Stimulated activated naive B cell treated with anti-CD40 and anti-IgM and Interleukin-4, amounts not matched to agents 10 μg/mL and 1 μg/mL and 100 μg/mL, for 72 hours (primary cell): ENCODE data around the gene GATA1.
A peak's percentile ranks its signal among the peaks of the same experiment; 100 is the strongest.

Experiments used
- ATAC-seq, 2 donors: fragments of 150-1000 bp; cut with Tn5 transposase; replicated peaks; 2 replicates each; pipeline ENCODE4 v1.10.0; 2021; ENCODE audit warnings: moderate library complexity in 1 of 2
- DNase-seq: peaks from one replicate; pipeline ENCODE4 v3.0.0; 2021
- H3K27ac Mint-ChIP-seq: one replicate; pipeline ENCODE4 v1.8.0; 2022; ENCODE audit warnings: mild to moderate bottlenecking, mixed read lengths
- H3K27me3 Mint-ChIP-seq, 2 donors: one replicate each; pipeline ENCODE4 v1.8.0; 2022; ENCODE audit warnings: mixed read lengths in 2 of 2
- H3K36me3 Mint-ChIP-seq, 2 donors: one replicate each; pipeline ENCODE4 v1.8.0; 2022; ENCODE audit warnings: mixed read lengths in 2 of 2, mild to moderate bottlenecking in 1 of 2
- H3K4me1 Mint-ChIP-seq, 2 donors: one replicate each; pipeline ENCODE4 v1.8.0; 2022; ENCODE audit warnings: mixed read lengths in 2 of 2, mild to moderate bottlenecking in 1 of 2
- H3K4me3 Mint-ChIP-seq, 2 donors: one replicate each; pipeline ENCODE4 v1.8.0; 2022; ENCODE audit warnings: mild to moderate bottlenecking in 2 of 2, mixed read lengths in 2 of 2, moderate library complexity in 1 of 2
- H3K9me3 Mint-ChIP-seq, 2 donors: one replicate each; pipeline ENCODE4 v1.8.0; 2022; ENCODE audit warnings: mixed read lengths in 2 of 2, mild to moderate bottlenecking in 1 of 2

Gene GATA1

GRCh38 chrX:48790477-48790876 lies 4.1 kb downstream of the GATA1 start:
- no peaks in the 10 kb centered on the region for H3K9me3 Mint-ChIP-seq
- ATAC-seq (no peak), DNase-seq (no peak)
- no peaks in the 10 kb centered on the region for H3K36me3 Mint-ChIP-seq
- no peak overlapping the region for H3K27ac Mint-ChIP-seq
- peaks cover 37 to 38% of the 10 kb centered on the region in 2 donors for H3K27me3 Mint-ChIP-seq
- peaks cover 0 to 10% of the 10 kb centered on the region in 2 donors for H3K4me1 Mint-ChIP-seq
- H3K4me3 Mint-ChIP-seq: no peak overlapping the region

GRCh38 chrX:48791063-48791820 lies 4.9 kb downstream of the GATA1 start:
- Mint-ChIP-seq H3K4me1 (peaks cover 0 to 10% of the 10 kb centered on the region in 2 donors), H3K4me3 (no peak overlapping the region), H3K36me3 (no peaks in the 10 kb centered on the region), H3K27me3 (peaks cover 32 to 42% of the 10 kb centered on the region in 2 donors), H3K9me3 (no peaks in the 10 kb centered on the region), H3K27ac (no peak overlapping the region)
- ATAC-seq (no peak), DNase-seq (no peak)

- DNase-seq (no peak), ATAC-seq (no peak)
- H3K27me3 Mint-ChIP-seq: peaks cover 25 to 37% of the 10 kb centered on the region in 2 donors
- H3K4me1 Mint-ChIP-seq: peaks cover 0 to 10% of the 10 kb centered on the region in 2 donors
- no peaks in the 10 kb centered on the region for H3K36me3 Mint-ChIP-seq
- H3K4me3 Mint-ChIP-seq: no peak overlapping the region
- no peak overlapping the region for H3K27ac Mint-ChIP-seq
- H3K9me3 Mint-ChIP-seq: no peaks in the 10 kb centered on the region
Measured at GRCh38 chrX:48792219-48792618, 5.8 kb downstream of the GATA1 start.

GRCh38 chrX:48793935-48794334 lies 7.5 kb downstream of the GATA1 start:
- H3K27me3 Mint-ChIP-seq: peaks cover 8 to 23% of the 10 kb centered on the region in 2 donors
- peaks cover 0 to 10% of the 10 kb centered on the region in 2 donors for H3K4me1 Mint-ChIP-seq
- H3K27ac Mint-ChIP-seq: no peak overlapping the region
- ATAC-seq (no peak), DNase-seq (no peak)
- no peaks in the 10 kb centered on the region for H3K36me3 Mint-ChIP-seq
- no peak overlapping the region for H3K4me3 Mint-ChIP-seq
- no peaks in the 10 kb centered on the region for H3K9me3 Mint-ChIP-seq

- ATAC-seq (no peak), DNase-seq (no peak)
- no peaks in the 10 kb centered on the region for H3K9me3 Mint-ChIP-seq
- H3K27ac Mint-ChIP-seq: no peak overlapping the region
- H3K36me3 Mint-ChIP-seq: no peaks in the 10 kb centered on the region
- no peak overlapping the region for H3K4me3 Mint-ChIP-seq
- H3K4me1 Mint-ChIP-seq: peaks cover 0 to 5% of the 10 kb centered on the region in 2 donors
- H3K27me3 Mint-ChIP-seq: peaks cover 4 to 23% of the 10 kb centered on the region in 2 donors
Measured at GRCh38 chrX:48794340-48794910, 8.0 kb downstream of the GATA1 start.

- no peak overlapping the region for H3K27ac Mint-ChIP-seq
- ATAC-seq (no peak), DNase-seq (no peak)
- no peak overlapping the region for H3K4me3 Mint-ChIP-seq
- no peaks in the 10 kb centered on the region for H3K9me3 Mint-ChIP-seq
- peaks cover 0 to 19% of the 10 kb centered on the region in 2 donors for H3K27me3 Mint-ChIP-seq
- H3K4me1 Mint-ChIP-seq: peaks cover 0 to under 1% of the 10 kb centered on the region in 2 donors
- no peaks in the 10 kb centered on the region for H3K36me3 Mint-ChIP-seq
Measured at GRCh38 chrX:48794911-48795515, 8.6 kb downstream of the GATA1 start.

GRCh38 chrX:48798318-48798717 lies 11.9 kb downstream of the GATA1 start:
- no peak overlapping the region for H3K4me3 Mint-ChIP-seq
- peaks cover 7 to 17% of the 10 kb centered on the region in 2 donors for H3K4me1 Mint-ChIP-seq
- H3K9me3 Mint-ChIP-seq: no peaks in the 10 kb centered on the region
- H3K36me3 Mint-ChIP-seq: no peaks in the 10 kb centered on the region
- no peak overlapping the region for H3K27ac Mint-ChIP-seq
- ATAC-seq: no peak
- peaks cover 0 to 13% of the 10 kb centered on the region in 2 donors for H3K27me3 Mint-ChIP-seq
- DNase-seq: no peak

- Mint-ChIP-seq H3K4me3 (peak overlapping the region; percentile 90 to 91), H3K9me3 (no peaks in the 10 kb centered on the region), H3K27ac (peak overlapping the region; percentile 99), H3K27me3 (peaks cover 0 to 12% of the 10 kb centered on the region in 2 donors), H3K4me1 (peaks cover 9 to 17% of the 10 kb centered on the region in 2 donors), H3K36me3 (peaks cover 6 to 11% of the 10 kb centered on the region in 2 donors)
- no peak for DNase-seq
- ATAC-seq: no peak
Measured at GRCh38 chrX:48800574-48801279, 14.3 kb downstream of the GATA1 start.

GRCh38 chrX:48801280-48802088 lies 15.1 kb downstream of the GATA1 start, which contains the start of gene HDAC6:
Gene HDAC6 (plus strand): TSS chrX:48802067. CDS start chrX:48802693, 626 bp downstream.
- H3K36me3 Mint-ChIP-seq: peaks cover 7 to 11% of the 10 kb centered on the region in 2 donors
- peaks cover 9 to 17% of the 10 kb centered on the region in 2 donors for H3K4me1 Mint-ChIP-seq
- ATAC-seq (peak; percentile 85 to 87), DNase-seq (peak; percentile 96)
- no peaks in the 10 kb centered on the region for H3K9me3 Mint-ChIP-seq
- H3K4me3 Mint-ChIP-seq: peak within 1 kb of the TSS; percentile 90 to 91
- peaks cover 0 to 5% of the 10 kb centered on the region in 2 donors for H3K27me3 Mint-ChIP-seq
- peak within 1 kb of the TSS; percentile 99 for H3K27ac Mint-ChIP-seq

- peak; percentile 81 for DNase-seq
- Mint-ChIP-seq H3K9me3 (no peaks in the 10 kb centered on the region), H3K27me3 (peaks cover 0 to 5% of the 10 kb centered on the region in 2 donors), H3K27ac (peak overlapping the region; percentile 99), H3K4me3 (peak overlapping the region; percentile 90 to 91), H3K36me3 (peaks cover 7 to 11% of the 10 kb centered on the region in 2 donors), H3K4me1 (peaks cover 9 to 17% of the 10 kb centered on the region in 2 donors)
- peak; percentile 67 to 70 for ATAC-seq
Measured at GRCh38 chrX:48802089-48802904, 15.9 kb downstream of the GATA1 start.

GRCh38 chrX:48802905-48803200 lies 16.5 kb downstream of the GATA1 start:
- H3K27ac Mint-ChIP-seq: peak overlapping the region; percentile 99
- H3K4me1 Mint-ChIP-seq: peaks cover 9 to 17% of the 10 kb centered on the region in 2 donors
- H3K4me3 Mint-ChIP-seq: peak overlapping the region; percentile 90 to 91
- H3K36me3 Mint-ChIP-seq: peaks cover 7 to 11% of the 10 kb centered on the region in 2 donors
- H3K27me3 Mint-ChIP-seq: peaks cover 0 to 5% of the 10 kb centered on the region in 2 donors
- DNase-seq: no peak
- no peaks in the 10 kb centered on the region for H3K9me3 Mint-ChIP-seq
- ATAC-seq: no peak

- no peak for DNase-seq
- peaks cover 10 to 11% of the 10 kb centered on the region in 2 donors for H3K36me3 Mint-ChIP-seq
- H3K27ac Mint-ChIP-seq: no peak overlapping the region
Measured at GRCh38 chrX:48806081-48806480, 19.7 kb downstream of the GATA1 start.

GRCh38 chrX:48813644-48814043 lies 27.3 kb downstream of the GATA1 start:
- DNase-seq (no peak), ATAC-seq (no peak)
- H3K36me3 Mint-ChIP-seq: peaks cover 18 to 22% of the 10 kb centered on the region in 2 donors
- no peaks in the 10 kb centered on the region for H3K9me3 Mint-ChIP-seq
- no peaks in the 10 kb centered on the region for H3K4me1 Mint-ChIP-seq
- H3K4me3 Mint-ChIP-seq: no peak overlapping the region
- no peaks in the 10 kb centered on the region for H3K27me3 Mint-ChIP-seq
- H3K27ac Mint-ChIP-seq: no peak overlapping the region

More at GRCh38 chrX:48806081-48806480, 19.7 kb downstream of the GATA1 start:
- peaks cover 4 to 9% of the 10 kb centered on the region in 2 donors for H3K4me1 Mint-ChIP-seq
- ATAC-seq: no peak
- no peak overlapping the region for H3K4me3 Mint-ChIP-seq
- peaks cover 0 to 5% of the 10 kb centered on the region in 2 donors for H3K27me3 Mint-ChIP-seq
- no peaks in the 10 kb centered on the region for H3K9me3 Mint-ChIP-seq
